ENCODE results near the gene PCDHB7.
"Not testable (repeated sequence)": the region's sequence is repeated elsewhere in the genome, so short reads cannot be mapped to it uniquely, and the experiment has no call there.

- not testable (repeated sequence) for TF ChIP-seq CTCF (IDR thresholded peaks at IDR 0.05; ENCODE audit: insufficient read depth, low read length, poor library complexity, severe bottlenecking); EZH2phosphoT487 (conservative IDR thresholded peaks at IDR 0.05; ENCODE audit: low read length)
Observed at GRCh38 chr5:141189131-141189530, 16.7 kb downstream of the PCDHB7 start.
